ENCODE measurements around the gene FRS3. TPM values are rescaled to one million over a fixed set of nuclear protein-coding genes. Genes with fewer than 3 reads are reported as not detected.

FRS3 gene
- total and polyA plus RNA-seq, 2 of the 8 experiments (the other 6 are each of a cell fraction or from before 2014, with no cell fraction given): 3.4 to 4.4 TPM

DNA sequence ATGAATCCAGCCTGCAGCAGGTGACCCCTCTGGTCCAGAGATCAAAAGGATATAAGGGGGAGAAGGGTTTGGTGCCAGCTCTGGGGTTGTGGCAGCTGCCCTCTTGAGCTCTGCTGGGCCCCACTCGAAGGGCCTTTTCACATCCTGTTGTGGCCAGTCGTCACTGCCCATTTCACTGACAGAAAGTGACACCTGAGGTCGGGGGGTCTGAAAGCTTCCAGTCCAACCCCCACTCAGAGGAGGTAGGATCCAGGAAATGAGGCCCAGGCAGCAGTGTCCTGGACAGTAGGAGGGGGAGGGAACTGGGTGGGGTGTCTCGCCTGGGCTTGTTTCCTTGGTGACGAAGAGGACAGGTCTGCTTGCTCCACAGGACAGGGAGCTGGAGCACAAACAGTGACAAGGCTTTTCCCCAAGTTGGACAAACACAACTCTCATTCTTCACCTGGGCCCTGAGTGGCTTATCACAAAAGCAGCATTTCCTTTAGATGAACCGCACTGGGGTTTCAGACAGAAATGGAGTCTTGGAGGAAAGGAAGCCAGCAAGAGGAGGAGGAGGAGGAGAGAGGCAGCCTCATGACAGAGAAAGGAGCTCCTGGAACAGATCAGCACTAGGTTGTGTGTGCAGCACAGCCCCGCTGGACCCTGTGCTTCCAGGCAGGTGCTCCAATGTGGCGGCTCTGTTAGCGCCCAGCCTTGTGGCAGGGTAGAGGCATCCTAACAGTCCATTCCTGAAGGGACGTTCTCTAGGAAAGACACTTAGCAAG, 11.0 kb downstream of the FRS3 start:
- Histone ChIP-seq H3K14ac (ENCODE audit: insufficient read length) (no peak overlapping the region), H3K4me3 (ENCODE audit: extremely low read depth in 1 of 4, insufficient read depth in 2 of 4, low read depth in 3 of 4, low read length in 4 of 4) (no peak overlapping the region), H3K79me1 (ENCODE audit: low read depth, low read length) (no peaks in the 10 kb centered on the region), H4K20me1 (replicated peaks in 1 of 2; ENCODE audit: control insufficient read depth in 1 of 2, insufficient read depth in 2 of 2, low read length in 2 of 2) (no peaks in the 10 kb centered on the region), H4K8ac (ENCODE audit: extremely low read depth, insufficient read depth, low read length) (no peak overlapping the region; the same call in 1 of the 2 replicates), H2AFZ (ENCODE audit: low read length) (no peak overlapping the region), H3K56ac (replicated peaks; ENCODE audit: insufficient read length, low read depth, low read length) (no peak overlapping the region), H3K79me2 (ENCODE audit: control insufficient read depth in 1 of 2, insufficient read depth in 2 of 2, low read length in 2 of 2) (no peaks in the 10 kb centered on the region), H3K4me2 (ENCODE audit: insufficient read depth in 1 of 2, low read depth in 2 of 2, low read length in 2 of 2) (no peak overlapping the region), H3K9ac (replicated peaks in 1 of 4; ENCODE audit: extremely low read depth in 1 of 4, low read depth in 3 of 4, low read length in 3 of 4) (no peak overlapping the region), H3K4ac (replicated peaks; ENCODE audit: insufficient read length, low read depth, low read length) (no peak overlapping the region), H3K18ac (ENCODE audit: extremely low read depth, low read length) (no peak overlapping the region; the same call in 1 of the 2 replicates), H4K91ac (replicated peaks; ENCODE audit: insufficient read length, low read length) (peak overlapping the region; percentile 33), H3K36me3 (ENCODE audit: control insufficient read depth in 2 of 4, insufficient read depth in 4 of 4, low read length in 3 of 4) (peaks cover 0 to 7% (median 4%) of the 10 kb centered on the region in 4 experiments; a peak in 5 of 8 replicates), H3K23ac (ENCODE audit: insufficient read length) (no peak overlapping the region), H4K5ac (ENCODE audit: insufficient read length, low read depth, low read length) (no peak overlapping the region), H2BK15ac (ENCODE audit: low read length) (no peak overlapping the region), H2BK120ac (replicated peaks; ENCODE audit: low read depth, low read length) (no peak overlapping the region), H3K27me3 (replicated peaks in 1 of 4; ENCODE audit: control insufficient read depth in 3 of 4, extremely low read depth in 1 of 4, insufficient read depth in 3 of 4, low read length in 3 of 4) (no peaks in the 10 kb centered on the region), H3K9me3 (ENCODE audit: insufficient read depth in 2 of 2, low read depth in 1 of 2, low read length in 1 of 2) (no peaks in the 10 kb centered on the region), H3K4me1 (replicated peaks in 1 of 4; ENCODE audit: control insufficient read depth in 3 of 4, insufficient read depth in 4 of 4, low read length in 3 of 4) (no peaks in the 10 kb centered on the region; a peak in 1 of 7 replicates), H3K23me2 (ENCODE audit: low read depth, low read length) (no peaks in the 10 kb centered on the region), H2BK12ac (ENCODE audit: low read depth, low read length) (no peak overlapping the region), H2BK20ac (ENCODE audit: low read length) (no peak overlapping the region), H2AK5ac (ENCODE audit: low read depth, low read length) (no peak overlapping the region), H3K27ac (ENCODE audit: low read depth, low read length) (no peak overlapping the region), H2BK5ac (ENCODE audit: low read depth, low read length) (0 out of 2 replicates have a peak overlapping the region, but pooled peaks have one; percentile 6)
- POLR2A ChIA-PET (ENCODE audit: partially characterized antibody): no interaction called here
- CTCF ChIA-PET (ENCODE audit: partially characterized antibody): interaction anchor here (0.5 to 2.2 kb wide), 13 partner anchors 8 to 660 kb away, joined by 3 to 10 read pairs (median 4); partner anchors contain the start of genes TAF8, TFEB and TOMM6
- DNase-seq (ENCODE audit: low read depth in 1 of 2, low spot score in 2 of 2): no peak
- FAIRE-seq: no peak
- 88% methylated on average over 9 of the region's 10 CpGs; no CpG with 5 or more reads in 1 of the 2 experiments for WGBS, 2 experiments (ENCODE audit: extremely low coverage in 1 of 2, insufficient coverage in 1 of 2, insufficient read length in 1 of 2, insufficient replicate concordance in 2 of 2, low coverage in 1 of 2, low lambda C conversion rate in 2 of 2, missing lambda C conversion rate in 1 of 2)
- TF ChIP-seq POU5F1 (IDR thresholded peaks at IDR 0.05; ENCODE audit: low read depth, low read length) (no peak), TCF12 (IDR thresholded peaks at IDR 0.05; ENCODE audit: low read depth, low read length) (no peak), POLR2AphosphoS5 (IDR thresholded peaks at IDR 0.05; ENCODE audit: low read depth, low read length) (no peak), SP4 (IDR thresholded peaks at IDR 0.05; ENCODE audit: low read length) (no peak), NRF1 (IDR thresholded peaks at IDR 0.05; ENCODE audit: low read depth, low read length) (no peak), NANOG (IDR thresholded peaks at IDR 0.05; ENCODE audit: insufficient read depth, low read depth, low read length, poor library complexity, severe bottlenecking) (no peak), TAF1 (IDR thresholded peaks at IDR 0.05; ENCODE audit: low read depth, low read length) (no peak)
- TF ChIP-seq, protein P1, sequence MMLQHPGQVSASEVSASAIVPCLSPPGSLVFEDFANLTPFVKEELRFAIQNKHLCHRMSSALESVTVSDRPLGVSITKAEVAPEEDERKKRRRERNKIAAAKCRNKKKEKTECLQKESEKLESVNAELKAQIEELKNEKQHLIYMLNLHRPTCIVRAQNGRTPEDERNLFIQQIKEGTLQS (IDR thresholded peaks at IDR 0.05; ENCODE audit: insufficient read depth, low read depth, low read length): no peak
